Endothelial cell of umbilical vein (primary cell): ENCODE measurements around the gene SEMA3G.

ENCODE experiments used
- CTCF ChIP-seq, 2 donors: IDR thresholded peaks; 1 replicate in 1 of 2; 2 replicates in 1 of 2; pipeline ENCODE4 v1.5.1; 2011; ENCODE audit warnings: low read length in 2 of 2, mild to moderate bottlenecking in 2 of 2, moderate library complexity in 2 of 2, control low read depth in 1 of 2, inconsistent platforms in 1 of 2, low read depth in 1 of 2; ENCODE audit not compliant: insufficient read depth in 1 of 2; ENCODE audit errors: extremely low read depth in 1 of 2
- EZH2 ChIP-seq: IDR thresholded peaks from 2 replicates; pipeline ENCODE4 v1.6.1; 2012; ENCODE audit warnings: borderline replicate concordance, low read depth, mild to moderate bottlenecking, moderate library complexity, low read length, inconsistent platforms; ENCODE audit not compliant: severe bottlenecking
- FOS ChIP-seq: IDR thresholded peaks from 2 replicates; pipeline ENCODE4 v1.6.1; 2011; ENCODE audit warnings: mild to moderate bottlenecking, low read length, moderate library complexity, borderline replicate concordance; ENCODE audit not compliant: insufficient read depth
- GATA2 ChIP-seq: IDR thresholded peaks from 2 replicates; pipeline ENCODE4 v1.7.0; 2011; ENCODE audit warnings: low read depth, mild to moderate bottlenecking, moderate library complexity, mixed read lengths, low read length; ENCODE audit not compliant: insufficient read length, insufficient read depth
- JUN ChIP-seq: IDR thresholded peaks from 2 replicates; pipeline ENCODE4 v1.6.1; 2011; ENCODE audit warnings: borderline replicate concordance, low read depth; ENCODE audit not compliant: insufficient read length, insufficient read depth
- MAX ChIP-seq: IDR thresholded peaks from 2 replicates; pipeline ENCODE4 v1.6.1; 2011; ENCODE audit not compliant: insufficient read depth, insufficient read length
- POLR2A ChIP-seq: IDR thresholded peaks from 2 replicates; pipeline ENCODE4 v1.6.1; 2012; ENCODE audit warnings: low read depth, mild to moderate bottlenecking, control low read depth, low read length
- POLR2AphosphoS5 ChIP-seq: IDR thresholded peaks from 2 replicates; pipeline ENCODE4 v1.6.1; 2012; ENCODE audit warnings: low read depth, mild to moderate bottlenecking, control low read depth, low read length, moderate library complexity; ENCODE audit not compliant: insufficient read depth

DNA sequence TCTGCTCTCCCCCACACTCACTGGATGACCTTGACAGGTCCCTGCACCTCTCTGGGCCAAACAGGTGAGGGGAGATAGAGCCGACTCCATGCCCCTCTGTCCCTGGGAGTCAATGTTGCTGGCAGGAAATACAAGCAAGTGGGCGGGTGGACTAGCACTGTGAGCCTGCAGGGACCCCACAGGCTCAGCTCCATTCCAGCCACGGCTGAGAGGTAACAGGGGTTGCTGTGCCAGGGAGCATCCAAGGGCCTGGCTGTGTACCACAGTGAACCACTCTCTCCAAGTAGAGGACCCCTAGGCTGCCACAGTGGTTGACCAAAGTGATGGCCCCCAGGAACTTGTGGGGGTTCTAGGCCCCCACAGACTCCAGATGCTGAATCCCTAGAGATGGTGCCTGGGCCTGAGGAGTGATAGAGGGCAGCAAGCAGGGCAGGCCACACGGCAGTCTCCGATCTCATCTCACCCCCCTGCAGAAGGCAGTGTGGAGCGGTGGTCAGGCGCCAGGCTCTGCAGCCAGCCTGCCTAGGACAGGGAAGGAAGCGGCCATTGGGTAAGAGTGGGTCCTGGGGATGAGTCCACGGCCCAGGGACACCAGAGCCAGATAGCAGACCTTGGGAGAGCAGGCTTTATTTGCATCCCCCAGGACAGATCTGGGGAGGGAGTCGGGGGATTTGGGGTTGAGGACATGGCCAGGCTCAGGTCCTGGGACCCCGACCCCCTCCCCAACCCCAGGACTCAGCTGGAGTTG is 5.8 kb upstream of the SEMA3G start:
- TF ChIP-seq CTCF (IDR thresholded peaks at IDR 0.05; ENCODE audit: extremely low read depth in 1 of 2, insufficient read depth in 1 of 2, low read depth in 1 of 2, low read length in 2 of 2) (no peak), POLR2AphosphoS5 (no peak), POLR2A (no peak), EZH2 (no peak), MAX (no peak), JUN (no peak), GATA2 (no peak), FOS (no peak)
